PC-9 (cell line): Measurements from ENCODE around the gene RRP15. TPM values are rescaled to one million over a fixed set of nuclear protein-coding genes. Genes with fewer than 3 reads are reported as not detected.

ENCODE experiments used
- BruUV-seq: library from RNA; stranded (reverse); fragments of 400-500 nt; replicated peaks from 2 replicates; lab custom pipeline; 2021; lab: Mats Ljungman, UMichigan
- CTCF ChIA-PET: fragments of 300-600 bp; sonication (Branson Sonifier 250); formaldehyde crosslinking; loops from one replicate; lab custom pipeline; 2022; ENCODE audit warnings: antibody characterized with exemption; lab: Charles Lee
- POLR2A ChIA-PET: fragments of 300-600 bp; sonication (Branson Sonifier 250); formaldehyde crosslinking; loops from one replicate; lab custom pipeline; 2022; ENCODE audit warnings: antibody characterized with exemption; ENCODE audit not compliant: unreplicated experiment; lab: Charles Lee
- DNase-seq, 2 experiments: peaks; one replicate each; pipeline versions ENCODE4 v3.0.0 to v3.0.0-alpha.2; 2015 to 2022; ENCODE audit warnings: mixed read lengths in 1 of 2
- H2AFZ ChIP-seq: fragments of 200-600 bp; sonication (generic); 2 replicates; pipeline ENCODE4 v1.8.1; 2017; ENCODE audit warnings: antibody characterized with exemption
- H3F3A ChIP-seq: fragments of 200-600 bp; sonication (generic); 2 replicates; pipeline ENCODE4 v1.8.1; 2017; ENCODE audit warnings: antibody characterized with exemption, mild to moderate bottlenecking, low read depth; ENCODE audit not compliant: insufficient read depth
- H3K27ac ChIP-seq: fragments of 200-600 bp; sonication (generic); 2 replicates; pipeline ENCODE4 v1.6.1; 2016; ENCODE audit warnings: mixed run types
- H3K27me3 ChIP-seq: fragments of 200-600 bp; sonication (generic); 2 replicates; pipeline ENCODE4 v1.6.1; 2016; ENCODE audit warnings: low read depth, mixed run types; ENCODE audit not compliant: insufficient read depth
- H3K36me3 ChIP-seq: fragments of 200-600 bp; sonication (generic); 2 replicates; pipeline ENCODE4 v1.6.1; 2016; ENCODE audit warnings: low read depth, mixed run types
- H3K4me1 ChIP-seq: fragments of 200-600 bp; sonication (generic); replicated peaks from 2 replicates; pipeline ENCODE4 v1.6.1; 2016; ENCODE audit warnings: mixed run types; ENCODE audit not compliant: insufficient read depth
- H3K4me2 ChIP-seq: fragments of 200-600 bp; sonication (generic); 2 replicates; pipeline ENCODE4 v1.6.1; 2017; ENCODE audit warnings: mixed run types
- H3K4me3 ChIP-seq: fragments of 200-600 bp; sonication (generic); 2 replicates; pipeline ENCODE4 v1.6.1; 2016; ENCODE audit warnings: mixed run types
- H3K79me2 ChIP-seq: fragments of 200-600 bp; sonication (generic); 2 replicates; pipeline ENCODE4 v1.6.1; 2017; ENCODE audit warnings: low read depth, mixed run types
- H3K9me2 ChIP-seq: fragments of 200-600 bp; sonication (generic); 2 replicates; pipeline ENCODE4 v1.8.1; 2017; ENCODE audit warnings: mild to moderate bottlenecking; ENCODE audit not compliant: insufficient read depth
- H3K9me3 ChIP-seq: fragments of 200-600 bp; sonication (generic); 2 replicates; pipeline ENCODE4 v1.8.1; 2016; ENCODE audit warnings: low read depth; ENCODE audit not compliant: insufficient read depth
- H4K20me1 ChIP-seq: fragments of 200-600 bp; sonication (generic); 2 replicates; pipeline ENCODE4 v1.8.1; 2017; ENCODE audit not compliant: insufficient read depth
- CTCF ChIP-seq: fragments of 200-600 bp; sonication (generic); conservative IDR thresholded peaks from 2 replicates; pipeline ENCODE4 v1.6.1; 2017; ENCODE audit warnings: mixed run types, antibody characterized with exemption, mild to moderate bottlenecking, moderate library complexity
- EZH2 ChIP-seq: fragments of 200-600 bp; sonication (generic); IDR thresholded peaks from 2 replicates; pipeline ENCODE4 v1.8.0; 2017; ENCODE audit warnings: antibody characterized with exemption, low read depth
- intact Hi-C: fragments of 100-400 bp; cut with micrococcal nuclease; formaldehyde crosslinking; loops from one replicate; pipeline ENCODE4 v1.10.0; 2022; ENCODE audit not compliant: unreplicated experiment
- total RNA-seq: library from RNA; stranded (reverse); gene quantifications from 2 replicates; pipeline ENCODE4 v1.2.3, GENCODE V29; 2021

RRP15 gene
- total RNA-seq, 1 experiment from 2014 or later: 24.9 TPM

GRCh38 chr1:218377143-218377660 is 92.1 kb downstream of the RRP15 start:
- no TSS peak for BruUV-seq
- no peaks in the 10 kb centered on the region for H4K20me1 ChIP-seq
- peak; percentile 87 to 96 for DNase-seq
- intact Hi-C loops: loop anchor here (1.0 to 5.0 kb wide), 8 partner anchors 29 to 329 kb away; no protein-coding TSS in a partner anchor
- H3K4me2 ChIP-seq: peak overlapping the region; percentile 76
- H3K9me3 ChIP-seq: no peaks in the 10 kb centered on the region
- no peaks in the 10 kb centered on the region for H3K27me3 ChIP-seq
- H3K79me2 ChIP-seq: peaks cover 80% of the 10 kb centered on the region
- ChIA-PET CTCF (no interaction called here), POLR2A (interaction anchor here (0.6 to 1.3 kb wide), 10 partner anchors 28 to 920 kb away, joined by 3 to 7 read pairs (median 4); partner anchors contain the start of genes LYPLAL1 and TGFB2)
- no peak for TF ChIP-seq CTCF
- no peak for TF ChIP-seq EZH2
- peak overlapping the region; percentile 91 for H3K27ac ChIP-seq
- peaks cover 49% of the 10 kb centered on the region for H3F3A ChIP-seq
- peak overlapping the region; percentile 36 for H3K4me3 ChIP-seq
- H2AFZ ChIP-seq: no peak overlapping the region
- 0 out of 2 replicates have a peak, but pooled peaks cover 6% of the 10 kb centered on the region for H3K36me3 ChIP-seq
- H3K4me1 ChIP-seq: peaks cover 80% of the 10 kb centered on the region
- H3K9me2 ChIP-seq: no peaks in the 10 kb centered on the region

GRCh38 chr1:218380125-218380977 is 95.3 kb downstream of the RRP15 start:
- H3K4me2 ChIP-seq: peak overlapping the region; percentile 62
- no peaks in the 10 kb centered on the region for H3K9me3 ChIP-seq
- intact Hi-C loops: loop anchor here (1.0 kb wide), 1 partner anchor 35 kb away; the partner anchor contains the start of gene TGFB2
- H4K20me1 ChIP-seq: no peaks in the 10 kb centered on the region
- no peak overlapping the region for H2AFZ ChIP-seq
- CTCF ChIA-PET: interaction anchor here (1.1 kb wide), 1 partner anchor 10 kb away, joined by 3 read pairs; no protein-coding TSS in a partner anchor
- POLR2A ChIA-PET: interaction anchor here (0.6 to 1.4 kb wide), 9 partner anchors 35 to 1834 kb away, joined by 3 to 40 read pairs (median 5); partner anchors contain the start of gene TGFB2
- H3K4me3 ChIP-seq: no peak overlapping the region
- peaks cover 27% of the 10 kb centered on the region; the same call in 1 of the 2 replicates for H3K36me3 ChIP-seq
- TF ChIP-seq CTCF (no peak), EZH2 (no peak)
- H3K9me2 ChIP-seq: no peaks in the 10 kb centered on the region
- peaks cover 56% of the 10 kb centered on the region for H3K4me1 ChIP-seq
- peaks cover 33% of the 10 kb centered on the region for H3F3A ChIP-seq
- peak; percentile 87 to 97 for DNase-seq
- H3K79me2 ChIP-seq: peaks cover 85% of the 10 kb centered on the region
- BruUV-seq: no TSS peak
- H3K27ac ChIP-seq: peak overlapping the region; percentile 73
- no peaks in the 10 kb centered on the region for H3K27me3 ChIP-seq

GRCh38 chr1:218382261-218382660 is 97.2 kb downstream of the RRP15 start:
- Histone ChIP-seq H3F3A (peaks cover 15% of the 10 kb centered on the region), H3K27me3 (no peaks in the 10 kb centered on the region), H3K36me3 (peaks cover 25% of the 10 kb centered on the region; the same call in 1 of the 2 replicates), H3K27ac (no peak overlapping the region), H3K4me2 (no peak overlapping the region), H3K9me3 (no peaks in the 10 kb centered on the region), H3K4me1 (peaks cover 38% of the 10 kb centered on the region), H3K9me2 (no peaks in the 10 kb centered on the region), H3K79me2 (peaks cover 86% of the 10 kb centered on the region), H4K20me1 (no peaks in the 10 kb centered on the region), H3K4me3 (no peak overlapping the region), H2AFZ (no peak overlapping the region)
- ChIA-PET CTCF (no interaction called here), POLR2A (no interaction called here)
- TF ChIP-seq CTCF (no peak), EZH2 (no peak)
- DNase-seq: no peak
- no TSS peak for BruUV-seq
- intact Hi-C loops: no loop called here
